HG02840 (cell line): ENCODE results near the gene SDC3.

Source experiments
- ATAC-seq: cut with Tn5 transposase; IDR thresholded peaks from one replicate; pipeline ENCODE4 v1.9.1; 2021; ENCODE audit warnings: mild to moderate bottlenecking, moderate library complexity, moderate number of reproducible peaks; ENCODE audit not compliant: unreplicated experiment, low FRiP score

The SDC3 gene

GRCh38 chr1:30893776-30894507, 14.6 kb downstream of the SDC3 start:
- ATAC-seq, result no peak

- no peak for ATAC-seq
Measured at GRCh38 chr1:30892671-30893073, 15.9 kb downstream of the SDC3 start.

GRCh38 chr1:30891227-30891552, 17.4 kb downstream of the SDC3 start:
- no peak for ATAC-seq

GRCh38 chr1:30890502-30891226, 17.9 kb downstream of the SDC3 start:
- ATAC-seq, result no peak

GRCh38 chr1:30889511-30889910, 19.0 kb downstream of the SDC3 start:
- no peak for ATAC-seq

GRCh38 chr1:30888975-30889374, 19.6 kb downstream of the SDC3 start:
- no peak for ATAC-seq

- no peak for ATAC-seq
Measured at GRCh38 chr1:30888391-30888790, 20.2 kb downstream of the SDC3 start.

GRCh38 chr1:30887485-30888315, 20.9 kb downstream of the SDC3 start:
- ATAC-seq, result no peak

GRCh38 chr1:30886710-30887428, 21.7 kb downstream of the SDC3 start:
- no peak for ATAC-seq

GRCh38 chr1:30885570-30886522, 22.7 kb downstream of the SDC3 start:
- no peak for ATAC-seq

- no peak for ATAC-seq
Measured at GRCh38 chr1:30884723-30885122, 23.8 kb downstream of the SDC3 start.

GRCh38 chr1:30883389-30884172, 25.0 kb downstream of the SDC3 start:
- ATAC-seq, result no peak

GRCh38 chr1:30882678-30883388, 25.7 kb downstream of the SDC3 start:
- ATAC-seq, result no peak

GRCh38 chr1:30881319-30882181, 27.0 kb downstream of the SDC3 start:
- ATAC-seq, result no peak

GRCh38 chr1:30880678-30881318, 27.8 kb downstream of the SDC3 start:
- no peak for ATAC-seq

GRCh38 chr1:30879940-30880677, 28.4 kb downstream of the SDC3 start:
- no peak for ATAC-seq
